ENCODE measurements around the gene UBE2C.

DNA sequence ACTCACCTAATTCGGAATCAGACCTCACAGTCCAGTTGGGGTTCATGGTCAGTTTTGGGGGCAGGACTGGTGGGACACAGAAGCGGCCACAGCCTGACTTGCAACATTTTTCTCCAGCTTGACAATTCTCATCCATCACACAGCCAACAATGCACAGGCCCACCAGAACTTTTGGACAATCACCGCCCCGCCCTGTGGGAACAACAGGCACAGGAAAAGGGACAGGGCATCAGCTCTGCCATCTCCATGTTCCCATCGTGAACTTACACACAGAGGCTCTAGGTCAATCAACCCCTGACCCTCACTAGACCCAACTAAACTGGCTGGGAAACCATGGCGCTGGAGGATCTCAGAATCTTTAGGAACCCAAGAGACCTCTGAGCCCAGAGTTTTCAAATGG, 37.0 kb upstream of the UBE2C start:
- TF ChIP-seq, protein P1, sequence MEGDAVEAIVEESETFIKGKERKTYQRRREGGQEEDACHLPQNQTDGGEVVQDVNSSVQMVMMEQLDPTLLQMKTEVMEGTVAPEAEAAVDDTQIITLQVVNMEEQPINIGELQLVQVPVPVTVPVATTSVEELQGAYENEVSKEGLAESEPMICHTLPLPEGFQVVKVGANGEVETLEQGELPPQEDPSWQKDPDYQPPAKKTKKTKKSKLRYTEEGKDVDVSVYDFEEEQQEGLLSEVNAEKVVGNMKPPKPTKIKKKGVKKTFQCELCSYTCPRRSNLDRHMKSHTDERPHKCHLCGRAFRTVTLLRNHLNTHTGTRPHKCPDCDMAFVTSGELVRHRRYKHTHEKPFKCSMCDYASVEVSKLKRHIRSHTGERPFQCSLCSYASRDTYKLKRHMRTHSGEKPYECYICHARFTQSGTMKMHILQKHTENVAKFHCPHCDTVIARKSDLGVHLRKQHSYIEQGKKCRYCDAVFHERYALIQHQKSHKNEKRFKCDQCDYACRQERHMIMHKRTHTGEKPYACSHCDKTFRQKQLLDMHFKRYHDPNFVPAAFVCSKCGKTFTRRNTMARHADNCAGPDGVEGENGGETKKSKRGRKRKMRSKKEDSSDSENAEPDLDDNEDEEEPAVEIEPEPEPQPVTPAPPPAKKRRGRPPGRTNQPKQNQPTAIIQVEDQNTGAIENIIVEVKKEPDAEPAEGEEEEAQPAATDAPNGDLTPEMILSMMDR (IDR thresholded peaks at IDR 0.05 in 8 of 11, conservative IDR thresholded peaks at IDR 0.05 in 3 of 11) = no peak
- TF ChIP-seq POLR2AphosphoS5 (IDR thresholded peaks at IDR 0.05) = no peak
